Measurements from ENCODE around the gene ST13.
A peak's percentile ranks its signal among the peaks of the same experiment; 100 is the strongest.

DNA sequence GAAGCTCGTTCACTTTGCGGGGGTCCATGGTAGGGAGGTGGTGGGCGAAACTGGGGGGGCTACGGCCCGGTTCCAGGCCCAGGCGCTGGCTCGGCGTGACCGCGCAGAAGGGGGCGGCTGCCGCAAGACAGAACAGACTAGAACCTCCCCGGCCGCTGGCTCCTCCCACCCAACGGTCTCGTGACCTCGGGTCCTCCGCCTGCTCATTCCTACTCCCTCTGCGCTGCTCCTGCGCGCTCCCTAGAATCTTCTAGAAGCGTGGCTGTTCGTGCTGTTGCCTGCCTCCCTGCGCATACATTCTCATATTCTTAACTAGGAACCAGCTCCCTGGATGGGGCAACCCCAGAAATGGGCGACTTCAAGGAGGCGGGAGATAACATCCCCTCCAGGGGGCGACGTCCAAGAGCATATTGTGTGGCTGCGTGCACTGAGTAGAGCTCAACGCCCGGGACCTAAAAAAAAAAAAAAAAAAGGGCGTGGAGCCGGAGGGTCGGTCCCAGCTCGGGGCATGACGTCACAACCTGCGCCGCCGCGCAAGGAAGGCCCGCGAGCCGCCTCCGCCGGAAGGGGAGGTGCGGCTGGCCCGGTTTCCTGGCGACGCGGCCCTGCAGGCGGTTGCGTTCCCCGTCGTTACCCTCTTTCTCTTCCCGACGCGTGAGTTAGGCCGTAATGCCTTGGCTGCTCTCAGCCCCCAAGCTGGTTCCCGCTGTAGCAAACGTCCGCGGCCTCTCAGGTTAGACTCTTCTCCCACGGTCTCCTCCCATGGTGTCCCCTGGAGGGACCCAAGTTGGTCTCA is at the start of gene ST13, which contains the start of gene XPNPEP3:
- TF ChIP-seq, protein P1, sequence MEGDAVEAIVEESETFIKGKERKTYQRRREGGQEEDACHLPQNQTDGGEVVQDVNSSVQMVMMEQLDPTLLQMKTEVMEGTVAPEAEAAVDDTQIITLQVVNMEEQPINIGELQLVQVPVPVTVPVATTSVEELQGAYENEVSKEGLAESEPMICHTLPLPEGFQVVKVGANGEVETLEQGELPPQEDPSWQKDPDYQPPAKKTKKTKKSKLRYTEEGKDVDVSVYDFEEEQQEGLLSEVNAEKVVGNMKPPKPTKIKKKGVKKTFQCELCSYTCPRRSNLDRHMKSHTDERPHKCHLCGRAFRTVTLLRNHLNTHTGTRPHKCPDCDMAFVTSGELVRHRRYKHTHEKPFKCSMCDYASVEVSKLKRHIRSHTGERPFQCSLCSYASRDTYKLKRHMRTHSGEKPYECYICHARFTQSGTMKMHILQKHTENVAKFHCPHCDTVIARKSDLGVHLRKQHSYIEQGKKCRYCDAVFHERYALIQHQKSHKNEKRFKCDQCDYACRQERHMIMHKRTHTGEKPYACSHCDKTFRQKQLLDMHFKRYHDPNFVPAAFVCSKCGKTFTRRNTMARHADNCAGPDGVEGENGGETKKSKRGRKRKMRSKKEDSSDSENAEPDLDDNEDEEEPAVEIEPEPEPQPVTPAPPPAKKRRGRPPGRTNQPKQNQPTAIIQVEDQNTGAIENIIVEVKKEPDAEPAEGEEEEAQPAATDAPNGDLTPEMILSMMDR (IDR thresholded peaks at IDR 0.05; ENCODE audit: poor library complexity, severe bottlenecking) = peak; percentile 61
- no peak for TF ChIP-seq EZH2 (IDR thresholded peaks at IDR 0.05; ENCODE audit: borderline replicate concordance, insufficient read depth, low read length, poor library complexity, severe bottlenecking)

All from neural cell (in vitro differentiated cells).